Measurements from ENCODE around the gene CCDC82. TPM values are rescaled to one million over a fixed set of nuclear protein-coding genes. Genes with fewer than 3 reads are reported as not detected.

CCDC82 gene
- total and polyA plus RNA-seq, 2 of the 4 experiments (the other 2 are of a cell fraction), result 4.1 to 9.4 TPM

DNA sequence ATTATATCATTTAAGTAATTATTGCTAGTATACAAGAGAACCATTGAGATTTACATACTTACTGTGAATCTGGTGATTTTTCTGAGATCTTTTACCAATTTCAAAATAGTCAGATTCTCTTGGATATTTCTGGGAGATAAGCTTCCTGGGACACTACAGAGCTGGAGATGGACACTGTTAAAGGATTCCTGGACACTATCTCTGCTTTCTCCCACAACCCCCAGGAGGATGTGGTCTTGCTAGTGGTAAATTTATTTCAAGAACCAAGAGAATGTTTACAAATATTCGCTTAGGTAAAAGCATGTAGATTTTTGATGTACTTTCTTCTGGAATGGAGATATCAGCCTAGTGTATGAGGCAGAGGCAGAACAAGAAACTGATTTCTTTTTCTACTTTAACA lies 12.9 kb downstream of the CCDC82 start:
- no peak overlapping the region for H3K18ac ChIP-seq (ENCODE audit: low read depth, low read length)
- ATAC-seq (ENCODE audit: low read depth) (no peak), DNase-seq (no peak)
- H3K56ac ChIP-seq (ENCODE audit: extremely low read depth, insufficient read depth, low read length), result no peak overlapping the region
- H2AK5ac ChIP-seq (ENCODE audit: low read depth, low read length), result no peak overlapping the region
- no peaks in the 10 kb centered on the region for H3K9me1 ChIP-seq (ENCODE audit: insufficient read depth, low read length)
- no peaks in the 10 kb centered on the region for H3K4me1 ChIP-seq (ENCODE audit: control insufficient read depth, insufficient read depth, low read length)
- POLR2A ChIA-PET (ENCODE audit: unreplicated experiment), result no interaction called here
- no peak overlapping the region for H3K4me3 ChIP-seq (ENCODE audit: insufficient read depth, low read depth, low read length)
- WGBS, 2 experiments (ENCODE audit: extremely low coverage in 2 of 2, insufficient read length in 1 of 2), result no CpG with 5 or more reads among the region's 1 CpG
- no peak overlapping the region for H4K8ac ChIP-seq (ENCODE audit: low read depth in 2 of 2, low read length in 2 of 2)
- H2BK120ac ChIP-seq (ENCODE audit: low read depth, low read length), result no peak overlapping the region
- H3K14ac ChIP-seq (replicated peaks; ENCODE audit: low read depth, low read length), result no peak overlapping the region
- H3K4me2 ChIP-seq (ENCODE audit: low read depth, low read length), result no peak overlapping the region
- no peaks in the 10 kb centered on the region for H3K27me3 ChIP-seq (ENCODE audit: control insufficient read depth, insufficient read depth, low read length)
- no peak overlapping the region for H2BK15ac ChIP-seq (ENCODE audit: low read depth, low read length)
- no peak overlapping the region for H3K4ac ChIP-seq (ENCODE audit: low read depth, low read length)
- no peak overlapping the region for H3K23ac ChIP-seq (ENCODE audit: low read depth, low read length)
- H2AK9ac ChIP-seq (replicated peaks; ENCODE audit: low read depth, low read length, poor library complexity), result no peak overlapping the region
- TF ChIP-seq CHD1 (IDR thresholded peaks at IDR 0.05; ENCODE audit: low read depth, low read length), result no peak
- TF ChIP-seq, protein P1, sequence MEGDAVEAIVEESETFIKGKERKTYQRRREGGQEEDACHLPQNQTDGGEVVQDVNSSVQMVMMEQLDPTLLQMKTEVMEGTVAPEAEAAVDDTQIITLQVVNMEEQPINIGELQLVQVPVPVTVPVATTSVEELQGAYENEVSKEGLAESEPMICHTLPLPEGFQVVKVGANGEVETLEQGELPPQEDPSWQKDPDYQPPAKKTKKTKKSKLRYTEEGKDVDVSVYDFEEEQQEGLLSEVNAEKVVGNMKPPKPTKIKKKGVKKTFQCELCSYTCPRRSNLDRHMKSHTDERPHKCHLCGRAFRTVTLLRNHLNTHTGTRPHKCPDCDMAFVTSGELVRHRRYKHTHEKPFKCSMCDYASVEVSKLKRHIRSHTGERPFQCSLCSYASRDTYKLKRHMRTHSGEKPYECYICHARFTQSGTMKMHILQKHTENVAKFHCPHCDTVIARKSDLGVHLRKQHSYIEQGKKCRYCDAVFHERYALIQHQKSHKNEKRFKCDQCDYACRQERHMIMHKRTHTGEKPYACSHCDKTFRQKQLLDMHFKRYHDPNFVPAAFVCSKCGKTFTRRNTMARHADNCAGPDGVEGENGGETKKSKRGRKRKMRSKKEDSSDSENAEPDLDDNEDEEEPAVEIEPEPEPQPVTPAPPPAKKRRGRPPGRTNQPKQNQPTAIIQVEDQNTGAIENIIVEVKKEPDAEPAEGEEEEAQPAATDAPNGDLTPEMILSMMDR (conservative IDR thresholded peaks at IDR 0.05; ENCODE audit: low read depth, low read length), result no peak
- no peak for TF ChIP-seq NFE2L2 (IDR thresholded peaks at IDR 0.05; ENCODE audit: low read depth, low read length)
- no peak for TF ChIP-seq RCOR1 (IDR thresholded peaks at IDR 0.05; ENCODE audit: insufficient replicate concordance, low read length)
- TF ChIP-seq RFX5 (IDR thresholded peaks at IDR 0.05; ENCODE audit: low read depth, low read length), result no peak
- TF ChIP-seq CEBPB (IDR thresholded peaks at IDR 0.05; ENCODE audit: low read depth, low read length), result no peak
- no peak for TF ChIP-seq SMC3 (IDR thresholded peaks at IDR 0.05; ENCODE audit: low read depth, low read length)
- no peak for TF ChIP-seq MAZ (IDR thresholded peaks at IDR 0.05; ENCODE audit: borderline replicate concordance, low read depth, low read length)
- no peak for TF ChIP-seq MXI1 (IDR thresholded peaks at IDR 0.05; ENCODE audit: borderline replicate concordance, low read depth, low read length)
- TF ChIP-seq MAFK (IDR thresholded peaks at IDR 0.05; ENCODE audit: low read depth, low read length), result no peak
- no peak for TF ChIP-seq BHLHE40 (IDR thresholded peaks at IDR 0.05; ENCODE audit: low read depth, low read length)
- no peak overlapping the region for H2BK5ac ChIP-seq (ENCODE audit: low read depth, low read length, poor library complexity, severe bottlenecking)
- H3K27ac ChIP-seq (ENCODE audit: insufficient read depth, low read length), result no peak overlapping the region
- no peak overlapping the region for H3K9ac ChIP-seq (ENCODE audit: low read depth, low read length)
- no peak overlapping the region for H4K91ac ChIP-seq (ENCODE audit: insufficient read depth, low read depth, low read length)
- no peaks in the 10 kb centered on the region for H3K9me3 ChIP-seq (ENCODE audit: control insufficient read depth, insufficient read depth, low read length)
- dilution Hi-C loops (cut with HindIII; ENCODE audit: low sequenced_read_pairs, unreplicated experiment), result no loop called here
- no peak overlapping the region for H4K5ac ChIP-seq (ENCODE audit: low read depth, low read length)
- H3K36me3 ChIP-seq (ENCODE audit: control insufficient read depth, insufficient read depth, low read length), result 0 out of 2 replicates have a peak, but pooled peaks cover 3% of the 10 kb centered on the region
- in situ Hi-C loops (cut with MboI; ENCODE audit: low sequenced_read_pairs), result no loop called here
- no TSS peak for BruUV-seq (replicated peaks)
- peaks cover 0 to 4% of the 10 kb centered on the region in 2 experiments; a peak in 1 of 4 replicates for H3K79me1 ChIP-seq (ENCODE audit: low read depth in 1 of 2, low read length in 2 of 2)
- no peak overlapping the region for H2BK20ac ChIP-seq (ENCODE audit: low read depth, low read length)
- CTCF ChIA-PET, result no interaction called here
- H4K20me1 ChIP-seq (ENCODE audit: insufficient read depth, low read length), result no peaks in the 10 kb centered on the region
- H2AFZ ChIP-seq (replicated peaks; ENCODE audit: low read length, poor library complexity), result no peak overlapping the region
- intact Hi-C loops (cut with micrococcal nuclease), result no loop called here

Measured in IMR-90 (cell line).